OCI-M2 (cell line): Measurements from ENCODE around the gene NAA35.

Experiments
- DNase-seq: peaks from one replicate; lab custom pipeline; 2025; ENCODE audit not compliant: unreplicated experiment; lab: John Stamatoyannopoulos, UW

NAA35 gene

DNA sequence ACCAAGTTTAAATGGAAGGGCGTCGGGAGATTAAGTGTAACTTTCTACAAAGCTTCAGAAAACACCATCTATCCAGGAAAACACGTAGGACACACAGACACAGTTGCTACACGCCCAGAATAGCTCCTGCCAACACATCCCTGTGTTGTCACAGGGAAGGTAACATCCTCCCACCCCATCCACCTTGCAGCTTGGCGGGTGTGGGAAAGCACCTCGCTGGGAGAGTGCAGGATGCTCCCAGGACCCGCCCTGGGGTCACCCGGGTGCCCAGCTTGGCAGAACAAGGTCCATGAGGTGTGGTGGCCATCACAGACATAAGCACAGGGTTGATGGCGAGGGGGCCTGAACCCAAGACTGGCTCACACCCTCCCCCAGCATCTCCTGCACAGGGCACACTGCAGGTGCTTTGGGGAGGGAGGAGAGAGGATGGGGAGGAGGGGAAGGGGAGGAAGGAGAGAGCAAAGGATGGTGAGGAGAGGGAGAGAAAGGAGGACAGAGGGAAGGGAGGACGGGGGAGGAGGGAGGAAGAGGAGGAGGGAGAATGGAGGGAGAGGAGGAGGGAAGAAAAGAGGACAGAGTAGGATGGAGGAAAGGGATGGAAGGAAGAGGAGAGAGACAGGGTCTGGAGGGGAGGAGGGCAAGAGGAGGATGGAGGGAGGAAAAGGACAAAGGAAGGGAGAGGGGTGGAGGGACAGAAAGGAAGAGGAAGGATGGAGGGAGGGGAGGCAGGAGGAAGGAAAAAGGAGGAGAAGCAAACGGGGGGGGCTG lies 121.2 kb downstream of the NAA35 start:
- no peak for DNase-seq

DNA sequence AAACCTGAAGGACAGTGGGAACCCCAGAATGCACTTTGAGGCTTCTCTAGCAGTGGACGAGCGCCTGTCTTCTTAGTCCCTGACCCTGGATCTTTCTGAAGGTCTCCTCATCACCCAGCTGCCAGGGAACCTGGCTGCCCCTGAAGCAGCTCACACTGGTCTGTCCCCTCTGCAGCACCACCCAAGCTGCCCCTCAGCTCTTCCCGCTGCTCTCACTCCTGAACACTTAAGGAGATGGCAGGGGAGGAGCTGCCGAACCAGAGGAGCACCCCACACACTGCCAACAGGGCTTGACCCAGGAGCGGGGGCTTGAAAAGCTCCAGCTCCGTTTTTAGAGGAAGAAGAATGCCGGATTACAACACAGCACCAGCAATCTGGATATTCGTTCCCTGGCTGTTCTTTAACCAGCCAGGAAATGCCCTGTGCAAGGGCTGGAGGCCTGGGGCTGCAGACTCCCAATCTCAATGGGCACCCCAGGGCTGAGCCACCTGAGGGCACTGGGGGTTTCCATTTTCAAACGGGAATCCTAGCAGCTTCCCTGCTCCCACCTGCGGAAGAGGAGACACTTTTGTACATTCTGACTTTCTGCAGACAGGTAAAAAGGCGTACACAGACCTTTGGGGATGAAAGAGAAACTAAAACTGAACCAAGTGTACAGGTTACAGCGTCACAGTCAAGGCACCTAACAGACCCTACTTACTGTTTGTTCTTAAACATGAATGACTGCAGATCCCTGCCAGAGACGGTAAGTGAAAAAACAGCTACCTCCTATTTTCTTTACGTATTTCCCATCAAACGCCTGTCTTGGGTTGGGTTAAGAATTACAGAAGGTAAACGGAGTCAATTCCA lies 122.1 kb downstream of the NAA35 start:
- DNase-seq, result no peak

DNA sequence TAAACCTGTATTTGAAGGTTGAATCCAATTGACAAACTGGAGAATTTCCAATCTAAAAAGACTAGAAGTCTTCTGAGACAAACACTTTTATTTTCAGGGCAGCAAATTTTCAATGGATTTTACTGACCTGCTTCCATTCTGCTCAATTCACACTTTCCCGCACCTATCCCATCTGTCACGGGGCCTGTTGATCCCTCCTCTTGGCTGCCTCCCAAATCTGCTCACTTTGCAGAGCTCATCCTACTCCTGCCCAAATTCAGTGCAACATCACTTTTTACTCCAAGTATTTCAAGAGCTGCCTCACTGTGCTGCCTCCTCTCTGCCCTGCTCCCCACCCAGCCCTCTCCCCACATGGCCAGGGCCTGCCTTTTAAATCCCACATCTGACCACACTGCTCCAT lies 123.3 kb downstream of the NAA35 start:
- no peak for DNase-seq

DNA sequence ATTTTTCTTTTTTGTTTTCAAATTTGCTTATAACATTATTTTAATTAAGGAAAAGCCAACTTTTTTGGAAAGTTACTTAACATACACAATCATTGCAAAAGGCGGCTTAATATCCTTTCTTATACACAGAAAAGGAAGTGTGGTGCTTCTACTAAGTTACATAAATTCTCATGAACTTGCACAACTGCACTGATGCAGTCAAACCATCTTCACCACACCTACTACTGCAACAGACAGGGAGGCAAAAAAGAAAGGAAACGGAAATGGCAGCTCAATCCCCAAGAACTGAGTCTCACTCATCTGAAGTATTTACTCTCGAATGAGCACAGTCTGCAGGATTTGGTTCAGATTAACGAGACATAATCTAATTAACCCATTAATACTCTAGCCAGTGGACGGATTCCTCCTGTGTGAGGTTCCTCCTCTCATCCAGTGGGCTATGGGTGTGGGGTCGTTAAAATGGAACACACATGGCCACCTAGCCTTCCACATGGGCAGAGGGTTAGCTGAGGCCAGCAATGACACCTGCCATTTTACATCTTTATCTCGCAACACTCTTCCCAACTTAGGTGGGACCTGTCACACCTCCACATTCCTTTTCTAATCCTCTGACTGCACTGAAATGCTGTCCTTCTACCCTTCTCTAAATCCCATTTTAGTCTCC lies 128.4 kb downstream of the NAA35 start:
- no peak for DNase-seq
